Cardiac muscle cell (in vitro differentiated cells and primary cell): ENCODE measurements around the gene NAP1L1. TPM values are rescaled to one million over a fixed set of nuclear protein-coding genes. Genes with fewer than 3 reads are reported as not detected.
A peak's percentile ranks its signal among the peaks of the same experiment; 100 is the strongest.

Experiments
- DNase-seq, 2 donors: peaks; one replicate each; pipeline versions ENCODE4 v3.0.0 to v3.0.0-alpha.2; 2010 to 2017; ENCODE audit warnings: low read depth in 1 of 2, low spot score in 1 of 2
- H3K27ac ChIP-seq: fragments of 200-600 bp; sonication (generic); 2 replicates; pipeline ENCODE4 v1.5.1; 2016
- H3K27me3 ChIP-seq: fragments of 200-600 bp; sonication (generic); 2 replicates; pipeline ENCODE4 v1.6.0; 2016; ENCODE audit warnings: control low read depth
- H3K36me3 ChIP-seq: fragments of 200-600 bp; sonication (generic); 2 replicates; pipeline ENCODE4 v1.5.1; 2016; ENCODE audit warnings: control low read depth
- H3K4me1 ChIP-seq: fragments of 200-600 bp; sonication (generic); 2 replicates; pipeline ENCODE4 v1.8.1; 2017; ENCODE audit warnings: low read depth, mild to moderate bottlenecking, mixed run types
- H3K4me3 ChIP-seq: fragments of 200-600 bp; sonication (generic); 2 replicates; pipeline ENCODE4 v1.5.1; 2016; ENCODE audit warnings: mild to moderate bottlenecking
- H3K9me3 ChIP-seq: fragments of 200-600 bp; sonication (generic); 2 replicates; pipeline ENCODE4 v1.5.1; 2017; ENCODE audit warnings: low read depth, mild to moderate bottlenecking, control low read depth
- CTCF ChIP-seq: IDR thresholded peaks from 2 replicates; pipeline ENCODE4 v1.5.1; 2012; ENCODE audit warnings: low read depth, mild to moderate bottlenecking, low read length
- polyA plus RNA-seq: library from polyadenylated mRNA; unstranded; fragments of >200 nt; fragmentation: Nextera tagmentation; extraction: Ambion mirVana; gene quantifications from 2 replicates; pipeline ENCODE4 v1.2.1, GENCODE V29; 2016
- total RNA-seq: library from RNA; depleted of rRNA; stranded (reverse); fragments of >200 nt; gene quantifications from 2 replicates; pipeline ENCODE4 v1.2.3, GENCODE V29; 2016

NAP1L1 gene
- total and polyA plus RNA-seq, 2 experiments from 2014 or later = 214 to 671 TPM

DNA sequence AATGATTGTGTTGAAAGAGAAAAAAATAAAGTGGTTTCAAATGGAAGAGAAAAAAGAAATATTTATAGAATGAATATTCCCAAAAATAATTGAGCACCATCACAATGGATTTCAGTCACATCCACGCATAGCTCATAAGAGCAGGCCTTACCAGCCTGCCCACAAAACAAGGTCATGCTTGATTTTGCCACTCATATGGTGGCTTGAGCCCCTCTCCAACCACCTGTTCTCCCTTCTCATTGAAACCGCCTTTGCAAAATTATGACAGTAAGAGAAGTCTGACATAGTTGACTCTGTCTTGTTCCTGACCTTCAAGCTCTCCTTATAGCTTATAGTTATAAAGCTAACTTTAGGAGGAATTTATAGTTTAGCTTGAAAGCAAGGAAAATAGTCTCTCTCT is 33.3 kb upstream of the NAP1L1 start:
- DNase-seq = no peak
- no peaks in the 10 kb centered on the region for H3K27me3 ChIP-seq
- H3K9me3 ChIP-seq = no peaks in the 10 kb centered on the region
- TF ChIP-seq CTCF = no peak
- no peak overlapping the region for H3K27ac ChIP-seq
- no peaks in the 10 kb centered on the region for H3K36me3 ChIP-seq
- H3K4me1 ChIP-seq = peaks cover 12% of the 10 kb centered on the region
- no peak overlapping the region for H3K4me3 ChIP-seq

GRCh38 chr12:76117067-76117691 is 32.7 kb upstream of the NAP1L1 start:
- no peak for TF ChIP-seq CTCF
- no peak for DNase-seq
- no peaks in the 10 kb centered on the region for H3K27me3 ChIP-seq

GRCh38 chr12:76113800-76114757 is 29.6 kb upstream of the NAP1L1 start:
- Histone ChIP-seq H3K4me1 (peaks cover 12% of the 10 kb centered on the region), H3K9me3 (no peaks in the 10 kb centered on the region), H3K27me3 (no peaks in the 10 kb centered on the region), H3K27ac (peak overlapping the region; percentile 84), H3K36me3 (no peaks in the 10 kb centered on the region), H3K4me3 (no peak overlapping the region)
- no peak for TF ChIP-seq CTCF
- DNase-seq = peak; percentile 11 to 51

More at GRCh38 chr12:76117067-76117691, 32.7 kb upstream of the NAP1L1 start:
- H3K27ac ChIP-seq = no peak overlapping the region
- H3K9me3 ChIP-seq = no peaks in the 10 kb centered on the region
- H3K4me1 ChIP-seq = peaks cover 12% of the 10 kb centered on the region
- H3K36me3 ChIP-seq = no peaks in the 10 kb centered on the region
- no peak overlapping the region for H3K4me3 ChIP-seq

DNA sequence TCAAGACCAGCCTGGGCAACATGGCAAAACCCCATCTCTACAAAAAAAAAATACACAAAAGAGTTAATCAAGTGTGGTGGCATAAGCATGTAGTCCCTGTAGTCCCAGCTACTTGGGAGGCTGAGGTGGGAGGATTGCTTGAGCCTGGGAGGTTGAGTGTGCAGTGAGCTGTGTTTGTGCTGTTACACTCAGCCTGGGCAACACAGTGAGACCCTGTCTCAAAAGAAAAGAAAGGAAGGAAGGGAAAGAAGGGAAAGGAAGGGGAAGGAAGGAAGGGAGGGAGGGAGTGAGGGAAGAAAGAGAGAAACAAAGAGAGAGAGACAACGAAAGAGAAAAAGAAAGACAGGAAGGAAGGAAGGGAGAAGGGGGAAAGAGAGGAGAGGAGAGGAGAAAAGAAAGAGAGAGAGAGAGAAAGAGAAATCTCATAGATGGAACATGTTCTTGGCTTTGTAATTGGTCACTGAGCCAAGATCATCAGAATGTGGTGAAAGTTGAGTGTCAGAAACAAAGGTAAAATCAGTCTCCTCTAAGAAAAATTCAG is 26.8 kb upstream of the NAP1L1 start:
- no peaks in the 10 kb centered on the region for H3K9me3 ChIP-seq
- no peak for TF ChIP-seq CTCF
- H3K4me1 ChIP-seq = peaks cover 17% of the 10 kb centered on the region
- no peak overlapping the region for H3K4me3 ChIP-seq
- H3K27ac ChIP-seq = no peak overlapping the region
- no peaks in the 10 kb centered on the region for H3K27me3 ChIP-seq
- H3K36me3 ChIP-seq = no peaks in the 10 kb centered on the region
- no peak for DNase-seq

DNA sequence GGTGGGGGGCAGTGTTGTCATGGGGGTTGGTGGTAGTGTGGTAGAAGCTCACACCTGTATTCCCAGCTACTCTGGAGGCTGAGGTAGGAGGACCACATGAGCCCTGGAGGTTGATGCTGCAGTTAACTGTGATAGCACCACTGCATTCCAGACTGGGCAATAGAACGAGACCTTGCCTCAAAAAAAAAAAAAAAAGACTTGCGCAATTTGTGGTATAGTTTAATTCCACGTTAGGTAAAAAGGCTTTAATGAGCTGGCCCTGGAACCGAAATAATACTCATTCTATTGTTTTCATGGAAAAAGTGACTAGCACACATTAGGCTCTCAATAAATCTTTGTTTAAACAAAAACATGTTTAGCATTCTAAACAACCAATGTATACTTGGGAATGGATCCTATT is 25.4 kb upstream of the NAP1L1 start:
- Histone ChIP-seq H3K27ac (no peak overlapping the region), H3K27me3 (no peaks in the 10 kb centered on the region), H3K36me3 (no peaks in the 10 kb centered on the region), H3K4me1 (peaks cover 17% of the 10 kb centered on the region), H3K9me3 (no peaks in the 10 kb centered on the region), H3K4me3 (no peak overlapping the region)
- peak in 1 of 2 donors; percentile 13 for DNase-seq
- no peak for TF ChIP-seq CTCF
